IMR-90 (cell line): ENCODE measurements around the gene ERVFRD-1. TPM values are rescaled to one million over a fixed set of nuclear protein-coding genes. Genes with fewer than 3 reads are reported as not detected.

Experiments
- ATAC-seq: fragments of 200-7000 bp; cut with Tn5 transposase; 2 replicates; pipeline ENCODE4 v1.9.1; 2020; ENCODE audit warnings: low read depth, mild to moderate bottlenecking, moderate library complexity
- BruUV-seq: library from RNA; stranded (reverse); fragments of 400-500 nt; replicated peaks from 2 replicates; lab custom pipeline; 2021; lab: Mats Ljungman, UMichigan
- CTCF ChIA-PET: fragments of 300-600 bp; formaldehyde crosslinking; extraction: SDS; loops from one replicate; lab custom pipeline; 2021; ENCODE audit warnings: antibody characterized with exemption; lab: Yijun Ruan, JAX
- POLR2A ChIA-PET: fragments of 300-600 bp; sonication (Branson Sonifier 250); formaldehyde crosslinking; loops from one replicate; lab custom pipeline; 2022; ENCODE audit warnings: antibody characterized with exemption; ENCODE audit not compliant: unreplicated experiment; lab: Charles Lee
- DNase-seq: peaks from one replicate; pipeline ENCODE4 v3.0.0; 2013
- H2AFZ ChIP-seq: replicated peaks from 2 replicates; pipeline ENCODE3; 2013; ENCODE audit warnings: low read length, mild to moderate bottlenecking; ENCODE audit not compliant: poor library complexity
- H2AK5ac ChIP-seq: 2 replicates; pipeline ENCODE4 v1.6.1; 2013; ENCODE audit warnings: low read depth, low read length, inconsistent platforms
- H2AK9ac ChIP-seq: replicated peaks from 2 replicates; pipeline ENCODE3; 2013; ENCODE audit warnings: mild to moderate bottlenecking, low read depth, low read length, moderate library complexity; ENCODE audit not compliant: poor library complexity
- H2BK120ac ChIP-seq: 2 replicates; pipeline ENCODE4 v1.6.1; 2013; ENCODE audit warnings: low read depth, low read length, inconsistent platforms
- H2BK15ac ChIP-seq: 3 replicates; pipeline ENCODE4 v1.6.1; 2013; ENCODE audit warnings: low read depth, low read length, inconsistent platforms
- H2BK20ac ChIP-seq: 2 replicates; pipeline ENCODE4 v1.6.1; 2013; ENCODE audit warnings: low read depth, mild to moderate bottlenecking, inconsistent platforms, low read length, moderate library complexity
- H2BK5ac ChIP-seq: 2 replicates; pipeline ENCODE4 v1.6.1; 2013; ENCODE audit warnings: mild to moderate bottlenecking, low read depth, low read length, inconsistent platforms; ENCODE audit not compliant: poor library complexity, severe bottlenecking
- H3K14ac ChIP-seq: replicated peaks from 2 replicates; pipeline ENCODE4 v1.6.1; 2013; ENCODE audit warnings: low read depth, low read length, inconsistent platforms
- H3K18ac ChIP-seq: 2 replicates; pipeline ENCODE4 v1.6.1; 2013; ENCODE audit warnings: low read depth, low read length, control low read depth
- H3K23ac ChIP-seq: 2 replicates; pipeline ENCODE4 v1.6.1; 2013; ENCODE audit warnings: low read depth, low read length, inconsistent platforms
- H3K27ac ChIP-seq: 2 replicates; pipeline ENCODE4 v1.5.1; 2013; ENCODE audit warnings: mild to moderate bottlenecking, control low read depth, low read length; ENCODE audit not compliant: insufficient read depth
- H3K27me3 ChIP-seq: 2 replicates; pipeline ENCODE4 v1.6.1; 2013; ENCODE audit warnings: low read length; ENCODE audit not compliant: control insufficient read depth, insufficient read depth
- H3K36me3 ChIP-seq: 2 replicates; pipeline ENCODE4 v1.6.1; 2013; ENCODE audit warnings: low read length, mixed read lengths; ENCODE audit not compliant: control insufficient read depth, insufficient read depth
- H3K4ac ChIP-seq: 2 replicates; pipeline ENCODE4 v1.6.1; 2013; ENCODE audit warnings: low read depth, low read length, inconsistent platforms
- H3K4me1 ChIP-seq: 2 replicates; pipeline ENCODE4 v1.6.1; 2013; ENCODE audit warnings: low read length, mixed read lengths; ENCODE audit not compliant: control insufficient read depth, insufficient read depth
- H3K4me2 ChIP-seq: 2 replicates; pipeline ENCODE4 v1.6.1; 2013; ENCODE audit warnings: low read depth, mild to moderate bottlenecking, control low read depth, low read length, moderate library complexity
- H3K4me3 ChIP-seq: 2 replicates; pipeline ENCODE4 v1.5.1; 2013; ENCODE audit warnings: low read depth, mild to moderate bottlenecking, control low read depth, low read length, moderate library complexity; ENCODE audit not compliant: insufficient read depth
- H3K56ac ChIP-seq: 2 replicates; pipeline ENCODE4 v1.6.1; 2013; ENCODE audit warnings: low read length, inconsistent platforms; ENCODE audit not compliant: insufficient read depth; ENCODE audit errors: extremely low read depth
- H3K79me1 ChIP-seq, 2 experiments: 2 replicates each; pipeline ENCODE4 v1.6.1; 2013; ENCODE audit warnings: low read length in 2 of 2, inconsistent platforms in 1 of 2, low read depth in 1 of 2
- H3K9ac ChIP-seq: 2 replicates; pipeline ENCODE4 v1.6.1; 2013; ENCODE audit warnings: low read depth, low read length, control low read depth
- H3K9me1 ChIP-seq: 2 replicates; pipeline ENCODE4 v1.6.1; 2013; ENCODE audit warnings: low read length, inconsistent platforms; ENCODE audit not compliant: insufficient read depth
- H3K9me3 ChIP-seq: 2 replicates; pipeline ENCODE4 v1.6.1; 2013; ENCODE audit warnings: low read length; ENCODE audit not compliant: control insufficient read depth, insufficient read depth
- H4K20me1 ChIP-seq: 2 replicates; pipeline ENCODE4 v1.6.1; 2013; ENCODE audit warnings: low read length, inconsistent platforms; ENCODE audit not compliant: insufficient read depth
- H4K5ac ChIP-seq: 2 replicates; pipeline ENCODE4 v1.6.1; 2013; ENCODE audit warnings: mild to moderate bottlenecking, low read depth, low read length, control low read depth
- H4K8ac ChIP-seq, 2 experiments: 2 replicates each; pipeline ENCODE4 v1.6.1; 2013; ENCODE audit warnings: low read depth in 2 of 2, low read length in 2 of 2, control low read depth in 1 of 2, inconsistent platforms in 1 of 2
- H4K91ac ChIP-seq: 2 replicates; pipeline ENCODE4 v1.6.1; 2013; ENCODE audit warnings: low read depth, low read length, inconsistent platforms; ENCODE audit not compliant: insufficient read depth
- BHLHE40 ChIP-seq: fragments of 150-350 bp; IDR thresholded peaks from 2 replicates; pipeline ENCODE4 v1.6.1; 2016; ENCODE audit warnings: mild to moderate bottlenecking, low read depth, low read length
- CEBPB ChIP-seq: IDR thresholded peaks from 2 replicates; pipeline ENCODE4 v1.6.1; 2012; ENCODE audit warnings: low read depth, low read length, improper control_type of control experiment
- FOS ChIP-seq: fragments of 150-350 bp; IDR thresholded peaks from 2 replicates; pipeline ENCODE4 v1.6.1; 2016; ENCODE audit warnings: low read depth, low read length
- MXI1 ChIP-seq: IDR thresholded peaks from 2 replicates; pipeline ENCODE4 v1.6.1; 2012; ENCODE audit warnings: low read depth, mild to moderate bottlenecking, low read length, moderate library complexity, borderline replicate concordance
- NFE2L2 ChIP-seq: fragments of 150-350 bp; IDR thresholded peaks from 2 replicates; pipeline ENCODE4 v1.6.1; 2016; ENCODE audit warnings: low read depth, mild to moderate bottlenecking, low read length
- POLR2A ChIP-seq: IDR thresholded peaks from 2 replicates; pipeline ENCODE4 v1.6.1; 2012; ENCODE audit warnings: mild to moderate bottlenecking, low read depth, low read length
- SMC3 ChIP-seq: fragments of 150-350 bp; IDR thresholded peaks from 2 replicates; pipeline ENCODE4 v1.6.1; 2016; ENCODE audit warnings: low read depth, mild to moderate bottlenecking, antibody characterized with exemption, low read length, moderate library complexity
- WGBS, 2 experiments: methylation state at CpG; one replicate each; pipeline versions ENCODE4 v1.1.5 to v1.1.7; 2013; ENCODE audit warnings: missing lambda C conversion rate in 2 of 2; ENCODE audit not compliant: insufficient read length in 1 of 2; ENCODE audit errors: extremely low coverage in 2 of 2; 5-methylcytosine and 5-hydroxymethylcytosine counted together
- dilution Hi-C: fragments of 300-500 bp; cut with HindIII; formaldehyde crosslinking; loops from one replicate; pipeline ENCODE4 v1.14.3; 2018; ENCODE audit warnings: low sequenced_read_pairs; ENCODE audit not compliant: unreplicated experiment
- in situ Hi-C: fragments of 300-500 bp; cut with MboI; formaldehyde crosslinking; loops from 3 replicates; pipeline ENCODE4 v1.14.3; 2019; ENCODE audit warnings: low sequenced_read_pairs, inconsistent platforms, mixed read lengths
- intact Hi-C: fragments of 100-400 bp; cut with micrococcal nuclease; formaldehyde crosslinking; loops from 2 replicates; pipeline ENCODE4 v1.10.0; 2022
- polyA plus RNA-seq, 3 experiments: library from polyadenylated mRNA; depleted of rRNA; stranded (reverse); fragments of >200 nt; gene quantifications; 2 replicates each; pipeline ENCODE4 v1.2.3, GENCODE V29; 2012; ENCODE audit warnings: low replicate concordance in 1 of 3
- total RNA-seq: library from RNA; depleted of rRNA; stranded (reverse); fragments of >200 nt; gene quantifications from 2 replicates; pipeline ENCODE4 v1.2.3, GENCODE V29; 2012
- TF ChIP-seq, protein P1 (sequence below): fragments of 150-350 bp; IDR thresholded peaks from 2 replicates; pipeline ENCODE4 v1.6.1; 2017; ENCODE audit warnings: mild to moderate bottlenecking, antibody characterized with exemption, low read length, low read depth
- TF ChIP-seq, protein P2 (sequence below): conservative IDR thresholded peaks from 2 replicates; pipeline ENCODE4 v1.5.1; 2012; ENCODE audit warnings: mild to moderate bottlenecking, low read depth, low read length, improper control_type of control experiment

Gene ERVFRD-1
- total and polyA plus RNA-seq, 2 of the 4 experiments (the other 2 are of a cell fraction) = not detected

DNA sequence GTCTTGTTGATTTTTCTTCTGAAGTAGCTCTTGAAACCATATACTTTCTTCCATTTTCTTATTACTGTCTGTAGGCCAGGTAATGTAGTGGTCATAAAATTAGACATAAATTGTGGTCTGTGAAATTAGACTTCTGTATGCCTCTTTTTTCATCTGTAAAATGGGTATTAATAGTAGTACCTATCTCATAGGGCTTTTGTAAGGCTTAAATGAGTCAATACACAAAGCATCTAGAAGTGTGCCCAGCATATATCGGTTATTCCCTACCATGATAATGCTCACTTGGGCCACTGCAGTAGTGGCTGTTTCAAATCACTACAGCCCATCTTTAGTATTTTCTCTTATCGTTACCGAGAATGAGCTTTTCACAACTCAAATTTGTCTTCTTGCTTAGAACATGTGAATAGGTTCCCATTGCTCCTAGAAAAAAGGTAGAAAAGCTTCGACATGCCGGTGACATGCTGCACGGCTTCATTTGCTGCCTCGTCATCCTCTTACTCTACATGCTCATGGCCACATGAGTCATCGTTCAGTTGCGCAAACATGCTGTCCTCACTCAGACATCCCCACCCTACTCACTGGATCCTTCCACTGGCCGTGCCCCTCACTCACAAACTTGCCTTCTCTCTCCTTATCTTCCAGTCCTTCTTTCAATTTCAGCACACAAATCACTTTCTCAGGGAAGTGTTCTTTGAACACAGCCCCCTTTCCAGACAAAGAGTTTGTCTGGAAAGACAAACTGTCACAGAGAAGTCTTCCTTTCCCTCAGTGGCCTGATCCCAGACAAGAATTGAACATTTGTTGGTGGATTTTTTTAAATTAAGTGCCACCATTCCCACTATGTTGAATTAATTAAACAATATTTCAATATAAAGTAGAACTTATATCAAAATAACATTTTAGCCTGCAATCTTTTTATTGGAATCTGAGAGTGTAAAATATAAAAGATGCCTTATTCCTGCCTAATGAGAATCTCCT lies 32.2 kb upstream of the ERVFRD-1 start:
- H3K9me3 ChIP-seq = no peaks in the 10 kb centered on the region
- H3K9me1 ChIP-seq = peaks cover 3% of the 10 kb centered on the region
- no peak overlapping the region for H2AK9ac ChIP-seq
- H2BK20ac ChIP-seq = peak overlapping the region; percentile 77
- H3K56ac ChIP-seq = no peak overlapping the region
- in situ Hi-C loops (loop anchor here (5.0 kb wide), 1 partner anchor 354 kb away; no protein-coding TSS in a partner anchor), dilution Hi-C loops (no loop called here), intact Hi-C loops (loop anchor here (1.0 to 5.0 kb wide), 5 partner anchors 89 to 432 kb away; partner anchors contain the start of gene NEDD9)
- 92% methylated on average over 2 of the region's 10 CpGs; no CpG with 5 or more reads in 1 of the 2 experiments for WGBS, 2 experiments
- no TSS peak for BruUV-seq
- H3K18ac ChIP-seq = peak overlapping the region; percentile 40; the same call in 1 of the 2 replicates
- H4K5ac ChIP-seq = no peak overlapping the region; the same call in 1 of the 2 replicates
- no peak overlapping the region for H3K9ac ChIP-seq
- peak overlapping the region; percentile 71; the same call in 1 of the 3 replicates for H2BK15ac ChIP-seq
- H3K79me1 ChIP-seq = peaks cover 0 to 14% of the 10 kb centered on the region in 2 experiments; a peak in 2 of 4 replicates
- CTCF ChIA-PET = interaction anchor here (0.5 to 3.5 kb wide), 4 partner anchors 50 to 757 kb away, joined by 3 to 15 read pairs (median 3); partner anchors contain the start of gene SMIM13
- ATAC-seq (peak; percentile 49), DNase-seq (peak; percentile 92)
- peaks cover 8% of the 10 kb centered on the region; the same call in 1 of the 2 replicates for H4K20me1 ChIP-seq
- H2BK5ac ChIP-seq = peak overlapping the region; percentile 59
- H3K4me2 ChIP-seq = no peak overlapping the region; the same call in 1 of the 2 replicates
- H4K8ac ChIP-seq = peak overlapping the region in 1 of 2 experiments; percentile 57; a peak in 2 of 4 replicates
- H2BK120ac ChIP-seq = peak overlapping the region; percentile 75
- H2AK5ac ChIP-seq = peak overlapping the region; percentile 76
- H3K27me3 ChIP-seq = no peaks in the 10 kb centered on the region
- H3K4me1 ChIP-seq = peaks cover 10% of the 10 kb centered on the region
- POLR2A ChIA-PET = no interaction called here
- H3K36me3 ChIP-seq = no peaks in the 10 kb centered on the region
- no peak overlapping the region for H3K23ac ChIP-seq
- TF ChIP-seq FOS (peak; percentile 92), CEBPB (peak; percentile 100), NFE2L2 (peak; percentile 89), BHLHE40 (peak; percentile 60; the same call in 1 of the 2 replicates), POLR2A (no peak), SMC3 (0 out of 2 replicates have a peak, but pooled peaks have one; percentile 18), MXI1 (peak; percentile 41; the same call in 1 of the 2 replicates)
- TF ChIP-seq, protein P1, sequence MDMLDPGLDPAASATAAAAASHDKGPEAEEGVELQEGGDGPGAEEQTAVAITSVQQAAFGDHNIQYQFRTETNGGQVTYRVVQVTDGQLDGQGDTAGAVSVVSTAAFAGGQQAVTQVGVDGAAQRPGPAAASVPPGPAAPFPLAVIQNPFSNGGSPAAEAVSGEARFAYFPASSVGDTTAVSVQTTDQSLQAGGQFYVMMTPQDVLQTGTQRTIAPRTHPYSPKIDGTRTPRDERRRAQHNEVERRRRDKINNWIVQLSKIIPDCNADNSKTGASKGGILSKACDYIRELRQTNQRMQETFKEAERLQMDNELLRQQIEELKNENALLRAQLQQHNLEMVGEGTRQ = no peak
- TF ChIP-seq, protein P2, sequence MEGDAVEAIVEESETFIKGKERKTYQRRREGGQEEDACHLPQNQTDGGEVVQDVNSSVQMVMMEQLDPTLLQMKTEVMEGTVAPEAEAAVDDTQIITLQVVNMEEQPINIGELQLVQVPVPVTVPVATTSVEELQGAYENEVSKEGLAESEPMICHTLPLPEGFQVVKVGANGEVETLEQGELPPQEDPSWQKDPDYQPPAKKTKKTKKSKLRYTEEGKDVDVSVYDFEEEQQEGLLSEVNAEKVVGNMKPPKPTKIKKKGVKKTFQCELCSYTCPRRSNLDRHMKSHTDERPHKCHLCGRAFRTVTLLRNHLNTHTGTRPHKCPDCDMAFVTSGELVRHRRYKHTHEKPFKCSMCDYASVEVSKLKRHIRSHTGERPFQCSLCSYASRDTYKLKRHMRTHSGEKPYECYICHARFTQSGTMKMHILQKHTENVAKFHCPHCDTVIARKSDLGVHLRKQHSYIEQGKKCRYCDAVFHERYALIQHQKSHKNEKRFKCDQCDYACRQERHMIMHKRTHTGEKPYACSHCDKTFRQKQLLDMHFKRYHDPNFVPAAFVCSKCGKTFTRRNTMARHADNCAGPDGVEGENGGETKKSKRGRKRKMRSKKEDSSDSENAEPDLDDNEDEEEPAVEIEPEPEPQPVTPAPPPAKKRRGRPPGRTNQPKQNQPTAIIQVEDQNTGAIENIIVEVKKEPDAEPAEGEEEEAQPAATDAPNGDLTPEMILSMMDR = no peak
- H3K4ac ChIP-seq = peak overlapping the region; percentile 17; the same call in 1 of the 2 replicates
- no peak overlapping the region for H3K4me3 ChIP-seq
- peak overlapping the region; percentile 2; the same call in 1 of the 2 replicates for H4K91ac ChIP-seq
- H2AFZ ChIP-seq = peak overlapping the region; percentile 19
- no peak overlapping the region for H3K14ac ChIP-seq
- peak overlapping the region; percentile 2; the same call in 1 of the 2 replicates for H3K27ac ChIP-seq
